Aorta (tissue), 5 donors: ENCODE results near the gene ACP5. TPM values are rescaled to one million over a fixed set of nuclear protein-coding genes. Genes with fewer than 3 reads are reported as not detected.

ENCODE experiments used
- ATAC-seq: fragments of 200-7000 bp; cut with Tn5 transposase; one replicate; pipeline ENCODE4 v1.9.1; 2022; ENCODE audit warnings: moderate library complexity; ENCODE audit not compliant: low FRiP score
- DNase-seq, 2 donors: peaks; one replicate each; pipeline ENCODE4 v3.0.0-alpha.2; 2020
- H3K27ac ChIP-seq, 2 donors: one replicate each; pipeline ENCODE4 v1.5.1; 2013; ENCODE audit warnings: low read length in 2 of 2, mild to moderate bottlenecking in 2 of 2, moderate library complexity in 2 of 2, control low read depth in 1 of 2, inconsistent platforms in 1 of 2, low read depth in 1 of 2
- H3K27me3 ChIP-seq, 2 donors: one replicate each; pipeline ENCODE4 v1.6.1; 2013; ENCODE audit warnings: control low read depth in 1 of 2, low read length in 1 of 2, mild to moderate bottlenecking in 1 of 2, moderate library complexity in 1 of 2; ENCODE audit not compliant: insufficient read depth in 2 of 2, control insufficient read depth in 1 of 2
- H3K36me3 ChIP-seq, 2 donors: one replicate each; pipeline ENCODE4 v1.6.1; 2013; ENCODE audit warnings: control low read depth in 1 of 2, low read length in 1 of 2, mild to moderate bottlenecking in 1 of 2; ENCODE audit not compliant: insufficient read depth in 2 of 2, control insufficient read depth in 1 of 2
- H3K4me1 ChIP-seq, 2 donors: one replicate each; pipeline ENCODE4 v1.6.1; 2013; ENCODE audit warnings: low read length in 2 of 2, control low read depth in 1 of 2, mild to moderate bottlenecking in 1 of 2, moderate library complexity in 1 of 2; ENCODE audit not compliant: insufficient read depth in 2 of 2, control insufficient read depth in 1 of 2
- H3K4me3 ChIP-seq, 2 donors: one replicate each; pipeline ENCODE4 v1.5.1; 2013; ENCODE audit warnings: low read length in 2 of 2, control low read depth in 1 of 2, mild to moderate bottlenecking in 1 of 2
- H3K9me3 ChIP-seq: one replicate; pipeline ENCODE4 v1.6.1; 2013; ENCODE audit warnings: mild to moderate bottlenecking, low read length; ENCODE audit not compliant: control insufficient read depth
- WGBS, 2 donors: extraction: QIAGEN DNeasy Blood & Tissue Kit; methylation state at CpG; one replicate each; pipeline ENCODE4 v1.1.7; 2013; 5-methylcytosine and 5-hydroxymethylcytosine counted together
- intact Hi-C, 2 donors: fragments of 100-400 bp; cut with DNase I; formaldehyde crosslinking; loops; one replicate each; pipeline versions ENCODE4 v1.14.2 to v1.15.0; 2022
- polyA plus RNA-seq, 2 donors: library from polyadenylated mRNA; stranded (reverse); fragments of 200-250 nt; gene quantifications; one replicate each; pipeline ENCODE4 v1.2.3, GENCODE V29; 2013
- total RNA-seq, 2 donors: library from RNA; stranded (reverse); fragmentation: NEBNext Ultra II Directional; extraction: Animal tissue kit (Norgen Biotek cat#: 25700); gene quantifications; one replicate each; pipeline ENCODE4 v1.2.1, GENCODE V29; 2021
- donor health status: healthy with polysubstance abuse.
- donor health status: Bipolar disorder and iron deficiency.
- donor health status: DM: no; HTN: no; CAD: no.
- donor health status: DM: no; HTN: no; CAD: no.
- donor health status: DM: yes; HTN: yes; CAD: no.

ACP5 gene
- total and polyA plus RNA-seq, 4 donors = 5.2 to 45.3 (median 12.9) TPM

- H3K4me1 ChIP-seq = no peaks in the 10 kb centered on the region
- no peaks in the 10 kb centered on the region for H3K36me3 ChIP-seq
- peak within 1 kb of the TSS in 1 of 2 donors; percentile 82 for H3K27ac ChIP-seq
- 0 to 1% methylated on average over 47 of the region's 47 CpGs for WGBS, 2 donors
- intact Hi-C loops = no loop called here
- peak within 1 kb of the TSS; percentile 8 to 28 for H3K4me3 ChIP-seq
- DNase-seq (peak; percentile 97 to 99), ATAC-seq (peak; percentile 98)
- H3K9me3 ChIP-seq = no peaks in the 10 kb centered on the region
- H3K27me3 ChIP-seq = no peaks in the 10 kb centered on the region
These were observed 48.7 kb downstream of the ACP5 start, which contains the start of gene ECSIT for GRCh38 chr19:11528551-11529341. Gene ECSIT, minus strand, starts transcription at chr19:11529134. Its CDS starts 9,964 bp downstream, at chr19:11519170.

Other genes with a start within 250 kb of the ACP5 start
- gene RAB3D, start 238.0 kb downstream of the ACP5 start, total RNA-seq = 10 to 100 TPM; 26.7 to 32.7 TPM
- 1 to 10 TPM; 3.0 to 7.1 TPM for gene RAB3D, start 238.0 kb downstream of the ACP5 start, polyA plus RNA-seq
- gene TMEM205, start 231.4 kb downstream of the ACP5 start, total RNA-seq = 10 to 100 TPM; 36.2 to 50.7 TPM
- 100 to 1,000 TPM in 1 of 2 donors, 10 to 100 TPM in 1; 25.5 to 119 TPM for gene TMEM205, start 231.4 kb downstream of the ACP5 start, polyA plus RNA-seq
- 10 to 100 TPM; 18.0 to 44.4 TPM for gene CCDC159, start 231.1 kb downstream of the ACP5 start, total RNA-seq
- gene CCDC159, start 231.1 kb downstream of the ACP5 start, polyA plus RNA-seq = 100 to 1,000 TPM in 1 of 2 donors, 10 to 100 TPM in 1; 28.3 to 111 TPM
- 10 to 100 TPM; 36.4 to 37.4 TPM for gene PLPPR2, start 222.2 kb downstream of the ACP5 start, total RNA-seq
- gene PLPPR2, start 222.2 kb downstream of the ACP5 start, polyA plus RNA-seq = 10 to 100 TPM; 11.4 to 41.0 TPM
- 1 to 10 TPM; 1.5 to 1.7 TPM for gene SWSAP1, start 203.0 kb downstream of the ACP5 start, total RNA-seq
- gene SWSAP1, start 203.0 kb downstream of the ACP5 start, polyA plus RNA-seq = 1 to 10 TPM in 1 of 2 donors, under 1 TPM in 1; 0.50 to 5.7 TPM
- gene EPOR, start 193.3 kb downstream of the ACP5 start, total RNA-seq = 10 to 100 TPM in 1 of 2 donors, 1 to 10 TPM in 1; 7.4 to 13.1 TPM
- gene EPOR, start 193.3 kb downstream of the ACP5 start, polyA plus RNA-seq = 10 to 100 TPM in 1 of 2 donors, under 1 TPM in 1; 0.63 to 32.4 TPM
- 10 to 100 TPM; 30.2 to 51.6 TPM for gene RGL3, start 158.3 kb downstream of the ACP5 start, total RNA-seq
- 10 to 100 TPM; 14.5 to 78.5 TPM for gene RGL3, start 158.3 kb downstream of the ACP5 start, polyA plus RNA-seq
- gene ODAD3, start 142.5 kb downstream of the ACP5 start, total RNA-seq = 1 to 10 TPM in 1 of 2 donors, under 1 TPM in 1; 0.49 to 1.8 TPM
- 1 to 10 TPM; 1.4 to 2.6 TPM for gene ODAD3, start 142.5 kb downstream of the ACP5 start, polyA plus RNA-seq
- 100 to 1,000 TPM; 168 to 207 TPM for gene PRKCSH, start 142.0 kb downstream of the ACP5 start, total RNA-seq
- gene PRKCSH, start 142.0 kb downstream of the ACP5 start, polyA plus RNA-seq = 100 to 1,000 TPM in 1 of 2 donors, 10 to 100 TPM in 1; 90.2 to 168 TPM
- gene ELAVL3, start 96.6 kb downstream of the ACP5 start, total RNA-seq = not detected
- under 1 TPM; 0.13 to 0.56 TPM for gene ELAVL3, start 96.6 kb downstream of the ACP5 start, polyA plus RNA-seq
- 10 to 100 TPM; 11.4 to 11.6 TPM for gene ZNF653, start 71.8 kb downstream of the ACP5 start, total RNA-seq
- 10 to 100 TPM in 1 of 2 donors, 1 to 10 TPM in 1; 5.4 to 22.5 TPM for gene ZNF653, start 71.8 kb downstream of the ACP5 start, polyA plus RNA-seq
- gene ECSIT, start 48.5 kb downstream of the ACP5 start, total RNA-seq = 10 to 100 TPM; 27.7 to 27.8 TPM
- 10 to 100 TPM; 39.9 to 72.5 TPM for gene ECSIT, start 48.5 kb downstream of the ACP5 start, polyA plus RNA-seq
- 1,000 to 10,000 TPM in 1 of 2 donors, 100 to 1,000 TPM in 1; 406 to 1,055 TPM for gene CNN1, start 38.8 kb downstream of the ACP5 start, total RNA-seq
- gene CNN1, start 38.8 kb downstream of the ACP5 start, polyA plus RNA-seq = 100 to 1,000 TPM; 547 to 569 TPM
- 10 to 100 TPM; 30.9 to 33.6 TPM for gene ELOF1, start 18.4 kb downstream of the ACP5 start, total RNA-seq
- gene ELOF1, start 18.4 kb downstream of the ACP5 start, polyA plus RNA-seq = 10 to 100 TPM; 37.8 to 75.4 TPM
- 10 to 100 TPM in 1 of 2 donors, 1 to 10 TPM in 1; 7.1 to 12.2 TPM for gene ZNF627, start 19.8 kb upstream of the ACP5 start, total RNA-seq
- 1 to 10 TPM; 2.5 to 5.6 TPM for gene ZNF627, start 19.8 kb upstream of the ACP5 start, polyA plus RNA-seq
- gene ZNF823, start 161.3 kb upstream of the ACP5 start, total RNA-seq = 1 to 10 TPM; 5.1 to 8.7 TPM
- gene ZNF823, start 161.3 kb upstream of the ACP5 start, polyA plus RNA-seq = 1 to 10 TPM; 3.1 to 3.4 TPM
- gene ZNF441, start 189.4 kb upstream of the ACP5 start, total RNA-seq = 10 to 100 TPM in 1 of 2 donors, 1 to 10 TPM in 1; 9.5 to 13.2 TPM
- gene ZNF441, start 189.4 kb upstream of the ACP5 start, polyA plus RNA-seq = 1 to 10 TPM; 4.1 to 8.1 TPM
- gene ZNF491, start 220.9 kb upstream of the ACP5 start, total RNA-seq = 1 to 10 TPM; 3.1 to 4.8 TPM
- 1 to 10 TPM in 1 of 2 donors, under 1 TPM in 1; 0.50 to 2.0 TPM for gene ZNF491, start 220.9 kb upstream of the ACP5 start, polyA plus RNA-seq
- gene ZNF440, start 236.6 kb upstream of the ACP5 start, total RNA-seq = 10 to 100 TPM; 12.7 to 16.1 TPM
- gene ZNF440, start 236.6 kb upstream of the ACP5 start, polyA plus RNA-seq = 1 to 10 TPM; 3.1 to 5.5 TPM